HepG2 (cell line): Measurements from ENCODE around the gene NOC3L. TPM values are rescaled to one million over a fixed set of nuclear protein-coding genes. Genes with fewer than 3 reads are reported as not detected.

Experiments used
- AKNA ChIP-seq: sonication (generic); formaldehyde crosslinking; IDR thresholded peaks from 2 replicates; pipeline ENCODE4 v1.4.0; 2020; ENCODE audit warnings: missing genetic modification reagents, borderline replicate concordance
- CSRNP2 ChIP-seq: sonication (generic); formaldehyde crosslinking; conservative IDR thresholded peaks from 2 replicates; pipeline ENCODE4 v1.8.0; 2022; ENCODE audit warnings: low read depth, missing genetic modification reagents
- GATAD2A ChIP-seq: IDR thresholded peaks from 2 replicates; pipeline ENCODE4 v1.6.1; 2016
- HDAC6 ChIP-seq: fragments of 200-600 bp; sonication (generic); IDR thresholded peaks from 2 replicates; pipeline ENCODE4 v1.7.0; 2017; ENCODE audit warnings: mild to moderate bottlenecking, antibody characterized with exemption, low read length, low read depth
- HNF4A ChIP-seq: sonication (generic); formaldehyde crosslinking; IDR thresholded peaks from 2 replicates; pipeline ENCODE4 v1.4.0; 2020; ENCODE audit warnings: missing genetic modification reagents
- IRF1 ChIP-seq: sonication (generic); formaldehyde crosslinking; IDR thresholded peaks from 2 replicates; pipeline ENCODE4 v1.4.0; 2020; ENCODE audit warnings: low read depth, mild to moderate bottlenecking, missing genetic modification reagents
- MYC ChIP-seq: sonication (generic); formaldehyde crosslinking; IDR thresholded peaks from 2 replicates; pipeline ENCODE4 v1.9.0; 2021; ENCODE audit warnings: missing genetic modification reagents, borderline replicate concordance
- SMC3 ChIP-seq: IDR thresholded peaks from 2 replicates; pipeline ENCODE4 v1.6.1; 2011; ENCODE audit warnings: low read length, improper control_type of control experiment
- ZNF563 ChIP-seq: sonication (generic); formaldehyde crosslinking; IDR thresholded peaks from 2 replicates; pipeline ENCODE4 v1.8.0; 2022; ENCODE audit warnings: mild to moderate bottlenecking, moderate library complexity, missing genetic modification reagents
- ZSCAN5A ChIP-seq: sonication (generic); formaldehyde crosslinking; IDR thresholded peaks from 2 replicates; pipeline ENCODE4 v1.8.0; 2022; ENCODE audit warnings: mild to moderate bottlenecking, missing genetic modification reagents, borderline replicate concordance
- polyA plus RNA-seq, 8 experiments: library from polyadenylated mRNA; depleted of rRNA in 3 of 8; stranded (reverse) in 7 of 8; unstranded in 1 of 8; fragments of >200 nt; fragmentation: Illumina TruSeq in 4 of 8; extraction: Trizol in 4 of 8; gene quantifications; 2 replicates each; pipeline versions ENCODE4 v1.2.1 to v1.2.3, GENCODE V29; 2011 to 2016; ENCODE audit warnings: low read depth in 4 of 8, missing spikeins in 1 of 8, mixed read lengths in 1 of 8; ENCODE audit not compliant: insufficient read depth in 1 of 8
- total RNA-seq, 5 experiments: library from RNA; depleted of rRNA; stranded (reverse); fragments of >200 nt; fragmentation: Illumina TruSeq; extraction: Trizol; gene quantifications; 2 replicates each; pipeline ENCODE4 v1.2.3, GENCODE V29; 2016; ENCODE audit warnings: low read depth in 1 of 5

Gene NOC3L
- total and polyA plus RNA-seq, 2 of the 13 experiments (the other 11 are each of a cell fraction or from before 2014, with no cell fraction given): 7.8 to 36.6 TPM

- TF ChIP-seq SMC3: no peak
- no peak for TF ChIP-seq CSRNP2 (CRISPR knock-in tag)
- no peak for TF ChIP-seq ZSCAN5A (CRISPR knock-in tag)
- TF ChIP-seq ZNF563 (CRISPR knock-in tag): no peak
- no peak for TF ChIP-seq AKNA (CRISPR knock-in tag)
- no peak for TF ChIP-seq HDAC6
- no peak for TF ChIP-seq MYC (CRISPR knock-in tag)
- TF ChIP-seq GATAD2A: no peak
- no peak for TF ChIP-seq IRF1 (CRISPR knock-in tag)
- TF ChIP-seq HNF4A: no peak
Observed at GRCh38 chr10:94353336-94353735, 9.4 kb downstream of the NOC3L start (continued).
